Measurements from ENCODE around the gene VAC14.

DNA sequence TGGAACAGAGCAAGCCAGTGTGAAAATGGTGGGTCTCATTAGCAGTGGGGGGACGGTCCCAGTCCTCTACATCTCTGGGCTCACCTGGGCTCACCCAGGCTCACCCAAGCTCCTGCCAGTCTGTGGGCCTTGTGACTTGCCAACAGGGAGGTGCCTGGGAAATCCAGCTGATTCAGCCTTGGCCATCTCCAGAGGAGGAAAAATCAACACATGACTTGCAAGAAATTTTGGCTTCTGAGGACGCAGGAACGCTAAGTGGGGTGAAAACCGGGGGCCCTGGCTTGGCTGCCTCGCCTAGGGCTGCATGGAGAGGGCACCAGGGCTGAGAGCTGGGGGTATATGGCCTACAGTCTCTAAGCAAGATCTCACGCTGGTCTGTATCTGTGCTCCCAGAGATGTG is 47.7 kb downstream of the VAC14 start:
- TF ChIP-seq EZH2 (IDR thresholded peaks at IDR 0.05; ENCODE audit: borderline replicate concordance, low read length): no peak
- TF ChIP-seq, protein P1, sequence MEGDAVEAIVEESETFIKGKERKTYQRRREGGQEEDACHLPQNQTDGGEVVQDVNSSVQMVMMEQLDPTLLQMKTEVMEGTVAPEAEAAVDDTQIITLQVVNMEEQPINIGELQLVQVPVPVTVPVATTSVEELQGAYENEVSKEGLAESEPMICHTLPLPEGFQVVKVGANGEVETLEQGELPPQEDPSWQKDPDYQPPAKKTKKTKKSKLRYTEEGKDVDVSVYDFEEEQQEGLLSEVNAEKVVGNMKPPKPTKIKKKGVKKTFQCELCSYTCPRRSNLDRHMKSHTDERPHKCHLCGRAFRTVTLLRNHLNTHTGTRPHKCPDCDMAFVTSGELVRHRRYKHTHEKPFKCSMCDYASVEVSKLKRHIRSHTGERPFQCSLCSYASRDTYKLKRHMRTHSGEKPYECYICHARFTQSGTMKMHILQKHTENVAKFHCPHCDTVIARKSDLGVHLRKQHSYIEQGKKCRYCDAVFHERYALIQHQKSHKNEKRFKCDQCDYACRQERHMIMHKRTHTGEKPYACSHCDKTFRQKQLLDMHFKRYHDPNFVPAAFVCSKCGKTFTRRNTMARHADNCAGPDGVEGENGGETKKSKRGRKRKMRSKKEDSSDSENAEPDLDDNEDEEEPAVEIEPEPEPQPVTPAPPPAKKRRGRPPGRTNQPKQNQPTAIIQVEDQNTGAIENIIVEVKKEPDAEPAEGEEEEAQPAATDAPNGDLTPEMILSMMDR (conservative IDR thresholded peaks at IDR 0.05 in 1 of 2, IDR thresholded peaks at IDR 0.05 in 1 of 2; ENCODE audit: extremely low read depth in 1 of 2, insufficient read depth in 1 of 2, low read depth in 1 of 2, low read length in 2 of 2): no peak
